ENCODE measurements around the gene ALOX12B.

ALOX12B gene

DNA sequence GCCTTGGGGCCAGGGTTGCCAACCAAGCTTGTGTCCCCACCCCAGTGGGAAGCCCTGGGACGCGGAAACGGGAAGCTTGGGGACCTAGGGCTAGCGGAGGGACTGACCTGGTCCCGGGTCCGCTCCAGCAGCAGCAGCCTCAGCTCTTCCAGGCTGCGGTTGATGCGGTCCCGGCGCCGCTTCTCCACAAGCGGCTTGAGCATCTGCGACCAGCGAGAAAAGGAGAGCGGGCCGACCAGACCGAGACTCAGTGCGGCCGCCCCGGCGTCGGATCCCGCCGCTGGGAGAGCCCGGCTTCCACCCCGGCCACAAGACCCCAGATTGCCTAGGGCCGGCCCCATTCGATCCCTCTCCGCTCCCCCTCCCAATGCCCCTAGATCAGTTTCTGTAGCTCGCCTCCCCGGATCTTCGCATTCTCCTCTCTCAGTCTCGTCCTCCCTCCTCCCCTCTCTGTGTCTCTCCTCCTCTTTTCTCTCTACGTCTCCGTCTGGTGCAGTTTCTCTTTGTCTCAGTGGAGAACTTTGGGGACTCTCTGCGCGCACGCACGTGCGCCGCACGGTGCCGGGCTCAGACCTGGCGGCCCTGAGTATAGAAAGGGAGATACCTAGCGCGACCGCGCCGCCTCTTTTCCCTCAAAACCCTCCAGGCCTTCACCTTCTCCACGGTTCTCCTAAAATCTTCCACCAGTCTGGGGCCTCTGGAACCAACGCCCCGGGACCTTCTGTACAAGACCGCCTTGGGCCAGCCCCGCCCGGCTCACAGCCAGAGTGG lies 35.6 kb upstream of the ALOX12B start:
- H3K27ac ChIP-seq = no peak overlapping the region
- TF ChIP-seq, protein P1, sequence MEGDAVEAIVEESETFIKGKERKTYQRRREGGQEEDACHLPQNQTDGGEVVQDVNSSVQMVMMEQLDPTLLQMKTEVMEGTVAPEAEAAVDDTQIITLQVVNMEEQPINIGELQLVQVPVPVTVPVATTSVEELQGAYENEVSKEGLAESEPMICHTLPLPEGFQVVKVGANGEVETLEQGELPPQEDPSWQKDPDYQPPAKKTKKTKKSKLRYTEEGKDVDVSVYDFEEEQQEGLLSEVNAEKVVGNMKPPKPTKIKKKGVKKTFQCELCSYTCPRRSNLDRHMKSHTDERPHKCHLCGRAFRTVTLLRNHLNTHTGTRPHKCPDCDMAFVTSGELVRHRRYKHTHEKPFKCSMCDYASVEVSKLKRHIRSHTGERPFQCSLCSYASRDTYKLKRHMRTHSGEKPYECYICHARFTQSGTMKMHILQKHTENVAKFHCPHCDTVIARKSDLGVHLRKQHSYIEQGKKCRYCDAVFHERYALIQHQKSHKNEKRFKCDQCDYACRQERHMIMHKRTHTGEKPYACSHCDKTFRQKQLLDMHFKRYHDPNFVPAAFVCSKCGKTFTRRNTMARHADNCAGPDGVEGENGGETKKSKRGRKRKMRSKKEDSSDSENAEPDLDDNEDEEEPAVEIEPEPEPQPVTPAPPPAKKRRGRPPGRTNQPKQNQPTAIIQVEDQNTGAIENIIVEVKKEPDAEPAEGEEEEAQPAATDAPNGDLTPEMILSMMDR (IDR thresholded peaks at IDR 0.05; ENCODE audit: low read depth, low read length, missing control alignments) = no peak
- no peaks in the 10 kb centered on the region for H3K36me3 ChIP-seq (replicated peaks)
- no peak for DNase-seq
- no peaks in the 10 kb centered on the region for H3K27me3 ChIP-seq (replicated peaks)
- H3K4me3 ChIP-seq (ENCODE audit: low read depth, low read length) = peak overlapping the region; percentile 66
- in situ Hi-C loops (cut with HindIII; ENCODE audit: low pct_ligation_motif_present, low sequenced_read_pairs) = no loop called here

DNA sequence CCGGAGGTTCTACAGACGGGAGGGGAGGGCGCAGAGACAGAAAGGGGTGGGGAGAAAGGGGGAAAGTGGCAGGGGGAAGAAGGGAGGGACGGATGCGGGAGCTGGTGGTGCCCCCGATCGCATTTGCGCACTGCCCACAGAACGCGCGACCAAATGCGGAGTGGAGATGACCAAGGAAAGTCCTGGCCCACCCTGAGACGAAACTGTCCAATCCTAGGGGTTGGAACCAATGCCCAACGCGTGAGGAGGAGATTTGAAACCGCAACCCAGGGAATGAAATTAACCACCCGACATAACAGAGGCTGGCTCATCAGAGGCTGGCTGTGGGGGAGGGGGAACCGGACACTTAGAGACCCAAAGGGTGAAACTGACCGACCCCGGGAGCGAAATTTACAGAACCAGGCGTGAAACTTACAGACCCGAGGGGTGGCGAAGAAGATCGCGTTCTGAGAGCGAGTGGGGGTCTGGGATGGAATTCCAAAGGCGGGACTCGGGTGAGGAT lies 35.0 kb upstream of the ALOX12B start:
- in situ Hi-C loops (cut with HindIII; ENCODE audit: low pct_ligation_motif_present, low sequenced_read_pairs) = no loop called here
- Histone ChIP-seq H3K4me3 (ENCODE audit: low read depth, low read length) (peak overlapping the region; percentile 66), H3K27ac (no peak overlapping the region), H3K36me3 (replicated peaks) (no peaks in the 10 kb centered on the region), H3K27me3 (replicated peaks) (no peaks in the 10 kb centered on the region)
- TF ChIP-seq, protein P1 (IDR thresholded peaks at IDR 0.05; ENCODE audit: low read depth, low read length, missing control alignments) = no peak
- DNase-seq = no peak

GRCh38 chr17:8121681-8122421 lies 34.3 kb upstream of the ALOX12B start:
- TF ChIP-seq, protein P1 (IDR thresholded peaks at IDR 0.05; ENCODE audit: low read depth, low read length, missing control alignments) = peak; percentile 46
- DNase-seq = peak; percentile 47
- no peaks in the 10 kb centered on the region for H3K36me3 ChIP-seq (replicated peaks)
- H3K4me3 ChIP-seq (ENCODE audit: low read depth, low read length) = peak overlapping the region; percentile 66
- in situ Hi-C loops (cut with HindIII; ENCODE audit: low pct_ligation_motif_present, low sequenced_read_pairs) = no loop called here
- no peak overlapping the region for H3K27ac ChIP-seq
- no peaks in the 10 kb centered on the region for H3K27me3 ChIP-seq (replicated peaks)

DNA sequence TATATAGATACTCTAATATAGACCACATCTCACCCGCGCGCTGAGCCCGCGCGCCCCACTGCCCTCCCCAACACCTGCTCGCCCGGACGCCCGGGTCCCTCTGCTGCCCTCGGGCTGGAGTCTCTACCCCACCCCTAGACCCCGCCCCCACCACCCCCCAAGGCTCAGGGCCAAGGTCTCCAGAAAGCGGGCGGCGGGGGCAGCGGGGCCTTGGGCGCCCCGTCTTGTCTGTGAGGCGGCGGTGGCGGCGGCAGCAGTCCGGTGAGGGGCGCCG lies 33.8 kb upstream of the ALOX12B start:
- in situ Hi-C loops (cut with HindIII; ENCODE audit: low pct_ligation_motif_present, low sequenced_read_pairs) = no loop called here
- DNase-seq = no peak
- Histone ChIP-seq H3K27me3 (replicated peaks) (peaks cover 3% of the 10 kb centered on the region), H3K27ac (no peak overlapping the region), H3K36me3 (replicated peaks) (no peaks in the 10 kb centered on the region), H3K4me3 (ENCODE audit: low read depth, low read length) (peak overlapping the region; percentile 66)
- TF ChIP-seq, protein P1 (IDR thresholded peaks at IDR 0.05; ENCODE audit: low read depth, low read length, missing control alignments) = no peak

GRCh38 chr17:8120520-8121406 lies 33.2 kb upstream of the ALOX12B start:
- peaks cover 8% of the 10 kb centered on the region for H3K27me3 ChIP-seq (replicated peaks)
- TF ChIP-seq, protein P1 (IDR thresholded peaks at IDR 0.05; ENCODE audit: low read depth, low read length, missing control alignments) = peak; percentile 63
- in situ Hi-C loops (cut with HindIII; ENCODE audit: low pct_ligation_motif_present, low sequenced_read_pairs) = no loop called here
- no peak overlapping the region for H3K27ac ChIP-seq
- DNase-seq = peak; percentile 66
- peak overlapping the region; percentile 66 for H3K4me3 ChIP-seq (ENCODE audit: low read depth, low read length)
- no peaks in the 10 kb centered on the region for H3K36me3 ChIP-seq (replicated peaks)

Data from brain microvascular endothelial cell (primary cell).